Measurements from ENCODE around the gene INS. TPM values are rescaled to one million over a fixed set of nuclear protein-coding genes. Genes with fewer than 3 reads are reported as not detected.

Gene INS
- total and polyA plus RNA-seq, 4 donors: 0.16 to 0.37 TPM; not detected in 2

GRCh38 chr11:2156416-2157182 lies 4.4 kb downstream of the INS start:
- H3K27me3 ChIP-seq (ENCODE audit: control insufficient read depth in 4 of 4, insufficient read depth in 4 of 4, low read length in 3 of 4): no peaks in the 10 kb centered on the region
- 13% methylated on average over 19 of the region's 19 CpGs for WGBS
- TF ChIP-seq ZBTB33 (IDR thresholded peaks at IDR 0.05) (no peak), RXRA (IDR thresholded peaks at IDR 0.05) (peak; percentile 35 to 52), YY1 (IDR thresholded peaks at IDR 0.05) (peak; percentile 22), CTCF (IDR thresholded peaks at IDR 0.05; ENCODE audit: low read depth, low read length, missing input control) (peak; percentile 90), FOXA2 (IDR thresholded peaks at IDR 0.05) (peak; percentile 28), HNF4A (conservative IDR thresholded peaks at IDR 0.05) (peak in 1 of 2 donors; percentile 43), SP1 (IDR thresholded peaks at IDR 0.05) (peak; percentile 43), JUND (IDR thresholded peaks at IDR 0.05) (no peak), REST (IDR thresholded peaks at IDR 0.05) (peak; percentile 42), RAD21 (IDR thresholded peaks at IDR 0.05) (peak; percentile 84 to 90), MAX (IDR thresholded peaks at IDR 0.05) (peak; percentile 51)
- H3K9me3 ChIP-seq (ENCODE audit: control insufficient read depth in 4 of 4, low read length in 3 of 4): no peaks in the 10 kb centered on the region
- peaks cover 10 to 85% (median 61%) of the 10 kb centered on the region in 4 donors for H3K4me1 ChIP-seq (ENCODE audit: control insufficient read depth in 4 of 4, insufficient read depth in 4 of 4, low read length in 3 of 4)
- H3K27ac ChIP-seq (ENCODE audit: low read depth in 1 of 2, low read length in 2 of 2): peak overlapping the region; percentile 81 to 90
- H3K9ac ChIP-seq (ENCODE audit: low read depth in 1 of 2, low read length in 2 of 2): peak overlapping the region; percentile 34 to 78
- H3K36me3 ChIP-seq (ENCODE audit: control insufficient read depth in 4 of 4, insufficient read depth in 3 of 4, low read depth in 1 of 4, low read length in 3 of 4): peaks cover 0 to 2% (median 0%) of the 10 kb centered on the region in 4 donors
- H3K4me3 ChIP-seq (ENCODE audit: low read depth in 1 of 3, low read length in 3 of 3): peak overlapping the region; percentile 74 to 84 (median 84)
- peak; percentile 81 for DNase-seq (ENCODE audit: low spot score)

- peaks cover 0 to 2% (median 0%) of the 10 kb centered on the region in 4 donors for H3K36me3 ChIP-seq (ENCODE audit: control insufficient read depth in 4 of 4, insufficient read depth in 3 of 4, low read depth in 1 of 4, low read length in 3 of 4)
- peak overlapping the region; percentile 1 to 92 for H3K9ac ChIP-seq (ENCODE audit: low read depth in 1 of 2, low read length in 2 of 2)
- no peak for DNase-seq (ENCODE audit: low spot score)
- no peaks in the 10 kb centered on the region for H3K9me3 ChIP-seq (ENCODE audit: control insufficient read depth in 4 of 4, low read length in 3 of 4)
- no peaks in the 10 kb centered on the region for H3K27me3 ChIP-seq (ENCODE audit: control insufficient read depth in 4 of 4, insufficient read depth in 4 of 4, low read length in 3 of 4)
- H3K27ac ChIP-seq (ENCODE audit: low read depth in 1 of 2, low read length in 2 of 2): peak overlapping the region; percentile 76 to 81
- H3K4me1 ChIP-seq (ENCODE audit: control insufficient read depth in 4 of 4, insufficient read depth in 4 of 4, low read length in 3 of 4): peaks cover 12 to 88% (median 69%) of the 10 kb centered on the region in 4 donors
- H3K4me3 ChIP-seq (ENCODE audit: low read depth in 1 of 3, low read length in 3 of 3): peak overlapping the region; percentile 37 to 74 (median 53)
- 28% methylated on average over 29 of the region's 29 CpGs for WGBS
- TF ChIP-seq HNF4A (conservative IDR thresholded peaks at IDR 0.05) (no peak), GABPA (IDR thresholded peaks at IDR 0.05 in 1 of 2, conservative IDR thresholded peaks at IDR 0.05 in 1 of 2) (no peak), NR2F2 (IDR thresholded peaks at IDR 0.05) (no peak), ATF3 (IDR thresholded peaks at IDR 0.05) (no peak), JUND (IDR thresholded peaks at IDR 0.05) (no peak), YY1 (IDR thresholded peaks at IDR 0.05) (no peak), ZBTB33 (IDR thresholded peaks at IDR 0.05) (no peak), SP1 (IDR thresholded peaks at IDR 0.05) (no peak), HNF4G (IDR thresholded peaks at IDR 0.05) (no peak), MAX (IDR thresholded peaks at IDR 0.05) (no peak), FOXA1 (IDR thresholded peaks at IDR 0.05) (no peak), REST (IDR thresholded peaks at IDR 0.05) (no peak)
Observed at GRCh38 chr11:2155511-2155910, 5.5 kb downstream of the INS start.

Measured in liver (tissue), 9 donors.